Neural cell (in vitro differentiated cells): ENCODE measurements around the gene H19.

Experiments
- CTCF ChIP-seq: fragments of 450-650 bp; IDR thresholded peaks from 2 replicates; pipeline ENCODE4 v1.5.1; 2014; ENCODE audit warnings: antibody characterized with exemption, mild to moderate bottlenecking, moderate library complexity; ENCODE audit not compliant: poor library complexity, severe bottlenecking
- EP300 ChIP-seq: fragments of 450-650 bp; conservative IDR thresholded peaks from 2 replicates; pipeline ENCODE4 v1.6.1; 2014; ENCODE audit warnings: antibody characterized with exemption, mild to moderate bottlenecking, moderate library complexity; ENCODE audit not compliant: poor library complexity, severe bottlenecking
- SMC3 ChIP-seq: fragments of 450-650 bp; conservative IDR thresholded peaks from 2 replicates; pipeline ENCODE4 v1.6.1; 2014; ENCODE audit warnings: antibody characterized with exemption, mild to moderate bottlenecking, moderate library complexity; ENCODE audit not compliant: poor library complexity
- TAF1 ChIP-seq: IDR thresholded peaks from 2 replicates; pipeline ENCODE4 v1.6.1; 2012; ENCODE audit warnings: low read depth

- TF ChIP-seq CTCF (no peak), EP300 (no peak), TAF1 (no peak), SMC3 (no peak)
Measured at GRCh38 chr11:1958367-1958766, 39.3 kb downstream of the H19 start.
